ENCODE results near the gene NWD2. TPM values are rescaled to one million over a fixed set of nuclear protein-coding genes. Genes with fewer than 3 reads are reported as not detected.

NWD2 gene
- total RNA-seq, 1 donor from 2014 or later = 0.64 TPM

DNA sequence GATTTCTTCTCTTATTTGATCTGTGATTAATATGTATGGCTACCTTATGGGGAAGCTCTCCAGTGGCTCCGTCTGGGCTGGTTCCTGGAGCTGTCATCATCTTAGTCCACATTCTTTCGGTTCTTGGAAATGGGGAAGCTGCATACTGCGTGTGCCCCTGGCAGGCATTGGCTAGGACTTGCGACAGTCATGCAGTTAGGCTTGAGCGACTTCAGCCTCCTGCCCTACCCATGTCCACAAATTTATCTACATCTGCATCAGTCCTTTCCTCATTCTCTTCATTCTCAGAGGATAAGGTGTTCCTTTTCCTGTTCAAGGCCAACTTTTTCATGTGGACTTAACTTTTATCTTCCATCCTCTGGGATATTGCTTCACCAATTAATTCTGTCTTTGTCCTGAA is 227.4 kb downstream of the NWD2 start:
- intact Hi-C loops (cut with DNase I) = no loop called here
- no peak overlapping the region for H3K4me3 ChIP-seq
- no peaks in the 10 kb centered on the region for H3K9me3 ChIP-seq
- no peaks in the 10 kb centered on the region for H3K4me1 ChIP-seq
- TF ChIP-seq CTCF (IDR thresholded peaks at IDR 0.05) = no peak
- H3K27me3 ChIP-seq = no peaks in the 10 kb centered on the region
- H3K36me3 ChIP-seq = no peaks in the 10 kb centered on the region
- no peak overlapping the region for H3K27ac ChIP-seq
- DNase-seq (ENCODE audit: low spot score in 2 of 2) = no peak

GRCh38 chr4:37473807-37474206 is 229.3 kb downstream of the NWD2 start:
- H3K27ac ChIP-seq = no peak overlapping the region
- H3K36me3 ChIP-seq = no peaks in the 10 kb centered on the region
- DNase-seq (ENCODE audit: low spot score in 2 of 2) = no peak
- no peaks in the 10 kb centered on the region for H3K9me3 ChIP-seq
- no peak overlapping the region for H3K4me3 ChIP-seq
- H3K4me1 ChIP-seq = no peaks in the 10 kb centered on the region
- no peaks in the 10 kb centered on the region for H3K27me3 ChIP-seq
- intact Hi-C loops (cut with DNase I) = no loop called here
- TF ChIP-seq CTCF (IDR thresholded peaks at IDR 0.05) = no peak

- Histone ChIP-seq H3K36me3 (no peaks in the 10 kb centered on the region), H3K4me1 (no peaks in the 10 kb centered on the region), H3K9me3 (no peaks in the 10 kb centered on the region), H3K27me3 (no peaks in the 10 kb centered on the region), H3K27ac (no peak overlapping the region), H3K4me3 (no peak overlapping the region)
- no peak for DNase-seq (ENCODE audit: low spot score in 2 of 2)
- TF ChIP-seq CTCF (IDR thresholded peaks at IDR 0.05) = no peak
- intact Hi-C loops (cut with DNase I) = no loop called here
Observed at GRCh38 chr4:37475087-37475486, 230.5 kb downstream of the NWD2 start.

DNA sequence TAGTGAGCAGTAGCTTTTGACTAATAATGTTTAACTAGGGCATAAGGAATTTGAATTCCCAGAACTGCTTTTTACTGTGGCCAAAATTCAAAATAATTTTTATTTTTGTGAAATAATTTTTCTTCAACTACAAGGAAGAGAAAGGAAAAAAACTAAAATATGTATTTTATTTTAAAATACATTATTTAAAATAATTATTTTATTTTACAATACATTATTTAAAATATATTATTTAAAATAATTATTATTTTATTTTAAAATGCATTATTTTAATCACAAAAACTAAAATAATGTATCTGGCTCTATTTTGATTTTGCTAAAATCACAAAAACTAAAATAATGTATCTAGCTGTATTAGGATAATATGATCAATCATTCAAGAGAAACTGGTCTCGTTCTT is 231.2 kb downstream of the NWD2 start:
- H3K9me3 ChIP-seq = no peaks in the 10 kb centered on the region
- no peaks in the 10 kb centered on the region for H3K27me3 ChIP-seq
- H3K4me1 ChIP-seq = no peaks in the 10 kb centered on the region
- DNase-seq (ENCODE audit: low spot score in 2 of 2) = no peak
- no peak overlapping the region for H3K27ac ChIP-seq
- intact Hi-C loops (cut with DNase I) = no loop called here
- no peak overlapping the region for H3K4me3 ChIP-seq
- no peaks in the 10 kb centered on the region for H3K36me3 ChIP-seq
- no peak for TF ChIP-seq CTCF (IDR thresholded peaks at IDR 0.05)

GRCh38 chr4:37476256-37476655 is 231.7 kb downstream of the NWD2 start:
- no peak overlapping the region for H3K4me3 ChIP-seq
- H3K9me3 ChIP-seq = no peaks in the 10 kb centered on the region
- H3K4me1 ChIP-seq = no peaks in the 10 kb centered on the region
- DNase-seq (ENCODE audit: low spot score in 2 of 2) = no peak
- no peak overlapping the region for H3K27ac ChIP-seq
- H3K36me3 ChIP-seq = no peaks in the 10 kb centered on the region
- intact Hi-C loops (cut with DNase I) = no loop called here
- no peaks in the 10 kb centered on the region for H3K27me3 ChIP-seq
- TF ChIP-seq CTCF (IDR thresholded peaks at IDR 0.05) = no peak

DNA sequence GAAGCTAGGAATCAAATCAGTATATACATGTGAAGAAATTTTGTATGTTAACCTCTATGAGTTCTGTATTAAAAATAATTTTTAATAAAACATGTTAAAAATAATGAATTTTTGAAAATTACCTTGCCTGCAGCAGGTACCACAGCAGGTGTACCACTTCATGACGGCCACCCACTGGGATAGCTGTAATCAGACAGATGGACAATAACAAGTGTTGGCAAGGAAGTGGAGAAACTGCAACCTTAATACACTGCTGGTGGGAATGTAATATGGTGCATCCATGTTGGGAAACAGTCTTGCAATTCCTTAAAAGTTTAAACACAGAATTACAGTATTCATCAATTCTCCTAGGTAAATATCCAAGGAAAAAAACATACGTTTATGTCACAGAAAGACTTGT is 232.1 kb downstream of the NWD2 start:
- intact Hi-C loops (cut with DNase I) = no loop called here
- no peak for TF ChIP-seq CTCF (IDR thresholded peaks at IDR 0.05)
- Histone ChIP-seq H3K36me3 (no peaks in the 10 kb centered on the region), H3K27ac (no peak overlapping the region), H3K9me3 (no peaks in the 10 kb centered on the region), H3K4me3 (no peak overlapping the region), H3K4me1 (no peaks in the 10 kb centered on the region), H3K27me3 (no peaks in the 10 kb centered on the region)
- no peak for DNase-seq (ENCODE audit: low spot score in 2 of 2)

Data from ascending aorta (tissue), 2 donors.